ENCODE data around the gene C1QTNF2. TPM values are rescaled to one million over a fixed set of nuclear protein-coding genes. Genes with fewer than 3 reads are reported as not detected.
A peak's percentile ranks its signal among the peaks of the same experiment; 100 is the strongest.

The C1QTNF2 gene
- total RNA-seq, 4 donors from 2014 or later, result 0.09 to 0.65 TPM; not detected in 2

DNA sequence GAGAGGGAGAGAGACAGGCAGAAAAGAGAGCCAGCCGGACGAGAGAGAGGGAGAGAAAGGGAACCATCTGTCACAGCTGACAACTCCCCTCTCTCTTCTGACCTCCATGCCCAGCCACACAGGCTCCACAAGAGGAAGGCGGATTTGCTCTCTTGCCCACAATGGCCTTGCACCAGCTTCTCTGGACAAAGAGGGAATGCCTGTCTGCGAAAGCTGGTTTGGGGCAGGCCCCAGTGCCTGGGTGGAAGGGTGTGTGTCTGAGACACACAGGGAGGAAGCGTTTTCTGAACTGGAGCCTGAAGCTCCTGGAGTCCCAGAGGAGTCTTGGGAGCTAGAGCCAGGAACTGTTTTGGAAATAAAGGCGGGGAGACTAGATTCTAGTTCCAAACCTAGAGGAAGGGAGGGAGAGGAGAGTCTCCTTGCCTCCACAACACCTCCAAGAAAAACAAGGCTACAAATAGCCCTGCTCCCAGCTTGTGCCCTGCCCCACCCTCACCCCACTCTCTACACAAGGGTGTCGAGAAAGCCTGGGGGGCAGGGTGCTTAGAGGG, 12.5 kb downstream of the C1QTNF2 start:
- intact Hi-C loops (cut with DNase I; ENCODE audit: low total_unique reads) (no loop called here), in situ Hi-C loops (cut with MboI; ENCODE audit: low sequenced_read_pairs in 4 of 4) (no loop called here)
- Histone ChIP-seq H3K4me1 (peaks cover 33 to 38% of the 10 kb centered on the region in 2 donors), H3K4me3 (peak overlapping the region in 2 of 4 donors; percentile 7 to 45), H3K9me3 (no peaks in the 10 kb centered on the region), H3K27me3 (no peaks in the 10 kb centered on the region), H3K27ac (peak overlapping the region; percentile 37 to 76 (median 59)), H3K36me3 (no peaks in the 10 kb centered on the region)
- DNase-seq (peak in 1 of 2 donors; percentile 31), ATAC-seq (no peak)
- TF ChIP-seq, protein P1, sequence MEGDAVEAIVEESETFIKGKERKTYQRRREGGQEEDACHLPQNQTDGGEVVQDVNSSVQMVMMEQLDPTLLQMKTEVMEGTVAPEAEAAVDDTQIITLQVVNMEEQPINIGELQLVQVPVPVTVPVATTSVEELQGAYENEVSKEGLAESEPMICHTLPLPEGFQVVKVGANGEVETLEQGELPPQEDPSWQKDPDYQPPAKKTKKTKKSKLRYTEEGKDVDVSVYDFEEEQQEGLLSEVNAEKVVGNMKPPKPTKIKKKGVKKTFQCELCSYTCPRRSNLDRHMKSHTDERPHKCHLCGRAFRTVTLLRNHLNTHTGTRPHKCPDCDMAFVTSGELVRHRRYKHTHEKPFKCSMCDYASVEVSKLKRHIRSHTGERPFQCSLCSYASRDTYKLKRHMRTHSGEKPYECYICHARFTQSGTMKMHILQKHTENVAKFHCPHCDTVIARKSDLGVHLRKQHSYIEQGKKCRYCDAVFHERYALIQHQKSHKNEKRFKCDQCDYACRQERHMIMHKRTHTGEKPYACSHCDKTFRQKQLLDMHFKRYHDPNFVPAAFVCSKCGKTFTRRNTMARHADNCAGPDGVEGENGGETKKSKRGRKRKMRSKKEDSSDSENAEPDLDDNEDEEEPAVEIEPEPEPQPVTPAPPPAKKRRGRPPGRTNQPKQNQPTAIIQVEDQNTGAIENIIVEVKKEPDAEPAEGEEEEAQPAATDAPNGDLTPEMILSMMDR (IDR thresholded peaks at IDR 0.05 in 4 of 5, conservative IDR thresholded peaks at IDR 0.05 in 1 of 5), result no peak
- TF ChIP-seq POLR2A (IDR thresholded peaks at IDR 0.05), result no peak

DNA sequence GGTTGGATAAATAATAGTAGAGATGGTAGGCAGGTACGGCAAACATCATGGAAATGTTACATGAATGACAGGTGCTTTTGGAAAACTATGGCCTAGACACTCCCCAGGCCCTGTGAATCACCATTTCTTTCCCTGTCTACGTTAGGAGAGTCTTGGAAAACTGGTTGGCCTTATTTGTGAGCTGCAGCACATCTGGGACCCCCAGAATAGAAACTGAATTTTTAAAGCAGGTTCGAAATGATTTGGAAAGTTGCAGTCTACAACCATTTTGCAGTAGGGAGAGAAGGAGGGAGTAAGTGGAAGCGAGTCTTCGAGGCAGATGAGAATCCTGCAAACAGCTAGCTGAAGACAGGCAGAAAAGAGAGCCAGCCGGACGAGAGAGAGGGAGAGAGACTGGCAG, 13.0 kb downstream of the C1QTNF2 start:
- peak overlapping the region in 2 of 4 donors; percentile 7 to 45 for H3K4me3 ChIP-seq

DNA sequence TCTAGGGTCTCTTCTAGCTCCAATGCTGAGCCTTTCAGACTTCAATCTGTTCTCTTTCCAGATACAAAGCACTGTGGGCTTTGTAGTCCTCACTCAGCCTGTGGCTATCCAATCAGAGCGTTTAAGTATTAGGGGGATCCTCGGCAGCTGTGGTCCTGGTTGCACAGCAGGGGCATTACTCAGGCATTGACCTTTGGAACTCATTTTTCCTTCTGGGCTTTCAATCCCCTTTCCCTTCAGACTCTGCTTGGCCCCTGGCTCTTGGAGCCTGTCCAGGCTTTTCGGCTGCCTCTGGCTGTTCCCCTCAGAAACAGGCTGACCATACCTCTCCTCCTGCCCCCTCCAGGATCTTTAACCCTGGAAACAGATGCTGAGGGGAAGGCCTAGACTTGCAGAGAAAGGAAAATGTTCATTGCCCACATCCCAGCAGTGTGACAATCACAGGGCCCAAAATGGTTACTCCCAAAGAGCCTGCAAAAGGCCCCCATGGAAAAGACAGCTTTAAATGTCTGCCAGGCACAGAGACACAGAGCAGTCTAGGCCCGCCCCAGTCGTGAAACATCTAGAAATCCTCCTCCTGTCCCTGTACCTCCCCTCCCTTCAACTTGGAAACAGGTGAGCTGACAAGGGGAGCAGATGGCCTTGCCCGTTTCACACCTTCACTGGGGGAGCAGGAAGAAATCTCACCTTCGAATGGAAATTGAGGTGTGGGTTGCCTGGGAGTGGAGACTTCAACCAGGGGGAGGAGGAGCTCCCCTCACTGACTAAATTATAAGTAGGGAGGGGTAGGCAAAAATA, 13.7 kb downstream of the C1QTNF2 start:
- no peaks in the 10 kb centered on the region for H3K27me3 ChIP-seq
- ATAC-seq, result no peak
- no peaks in the 10 kb centered on the region for H3K9me3 ChIP-seq
- TF ChIP-seq, protein P1 (IDR thresholded peaks at IDR 0.05 in 4 of 5, conservative IDR thresholded peaks at IDR 0.05 in 1 of 5), result no peak
- no peak for TF ChIP-seq POLR2A (IDR thresholded peaks at IDR 0.05)
- peaks cover 27 to 30% of the 10 kb centered on the region in 2 donors for H3K4me1 ChIP-seq
- H3K36me3 ChIP-seq, result no peaks in the 10 kb centered on the region
- H3K27ac ChIP-seq, result peak overlapping the region in 3 of 4 donors; percentile 51 to 76 (median 67)
- in situ Hi-C loops (cut with MboI; ENCODE audit: low sequenced_read_pairs in 4 of 4), result no loop called here
- no peak overlapping the region for H3K4me3 ChIP-seq
- DNase-seq, result no peak
- intact Hi-C loops (cut with DNase I; ENCODE audit: low total_unique reads), result no loop called here

More for the DNA sequence above, 13.0 kb downstream of the C1QTNF2 start:
- Histone ChIP-seq H3K36me3 (no peaks in the 10 kb centered on the region), H3K4me1 (peaks cover 28 to 33% of the 10 kb centered on the region in 2 donors), H3K27ac (peak overlapping the region; percentile 37 to 76 (median 59)), H3K9me3 (no peaks in the 10 kb centered on the region), H3K27me3 (no peaks in the 10 kb centered on the region)
- intact Hi-C loops (cut with DNase I; ENCODE audit: low total_unique reads) (no loop called here), in situ Hi-C loops (cut with MboI; ENCODE audit: low sequenced_read_pairs in 4 of 4) (no loop called here)
- TF ChIP-seq, protein P1 (IDR thresholded peaks at IDR 0.05 in 4 of 5, conservative IDR thresholded peaks at IDR 0.05 in 1 of 5), result no peak
- no peak for TF ChIP-seq POLR2A (IDR thresholded peaks at IDR 0.05)
- ATAC-seq (no peak), DNase-seq (no peak)

DNA sequence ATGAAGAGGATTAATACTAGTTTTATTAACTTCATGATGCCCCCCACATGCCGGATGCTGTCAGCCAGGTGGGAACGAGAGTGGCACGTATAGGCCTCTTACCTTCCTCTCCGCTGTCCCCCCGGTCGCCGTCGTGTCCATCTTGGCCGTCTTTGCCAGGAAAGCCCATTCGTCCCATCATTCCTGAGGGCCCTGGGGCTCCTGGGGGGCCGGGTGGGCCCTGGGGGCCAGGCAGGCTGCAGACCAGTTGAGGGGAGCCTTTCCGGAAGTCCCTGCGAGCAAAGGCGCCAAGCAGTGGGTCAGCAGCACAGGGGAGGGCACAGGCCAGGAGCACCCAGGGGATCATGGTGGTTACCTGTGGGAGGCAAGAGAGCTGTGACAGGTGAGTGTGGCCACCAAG, 15.8 kb downstream of the C1QTNF2 start:
- in situ Hi-C loops (cut with MboI; ENCODE audit: low sequenced_read_pairs in 4 of 4), result no loop called here
- ATAC-seq (no peak), DNase-seq (no peak)
- Histone ChIP-seq H3K4me3 (no peak overlapping the region), H3K36me3 (no peaks in the 10 kb centered on the region), H3K4me1 (peaks cover 27 to 30% of the 10 kb centered on the region in 2 donors), H3K27me3 (no peaks in the 10 kb centered on the region), H3K9me3 (no peaks in the 10 kb centered on the region), H3K27ac (no peak overlapping the region)
- TF ChIP-seq POLR2A (IDR thresholded peaks at IDR 0.05), result no peak
- TF ChIP-seq, protein P1 (IDR thresholded peaks at IDR 0.05 in 4 of 5, conservative IDR thresholded peaks at IDR 0.05 in 1 of 5), result no peak
- intact Hi-C loops (cut with DNase I; ENCODE audit: low total_unique reads), result loop anchor here (5.0 kb wide), 2 partner anchors 43 to 237 kb away; partner anchors contain the start of gene PWWP2A

Measured in gastrocnemius medialis (tissue), 4 donors.